ENCODE data around the gene OMP. TPM values are rescaled to one million over a fixed set of nuclear protein-coding genes. Genes with fewer than 3 reads are reported as not detected.

The OMP gene
- polyA plus RNA-seq, 3 donors: not detected

DNA sequence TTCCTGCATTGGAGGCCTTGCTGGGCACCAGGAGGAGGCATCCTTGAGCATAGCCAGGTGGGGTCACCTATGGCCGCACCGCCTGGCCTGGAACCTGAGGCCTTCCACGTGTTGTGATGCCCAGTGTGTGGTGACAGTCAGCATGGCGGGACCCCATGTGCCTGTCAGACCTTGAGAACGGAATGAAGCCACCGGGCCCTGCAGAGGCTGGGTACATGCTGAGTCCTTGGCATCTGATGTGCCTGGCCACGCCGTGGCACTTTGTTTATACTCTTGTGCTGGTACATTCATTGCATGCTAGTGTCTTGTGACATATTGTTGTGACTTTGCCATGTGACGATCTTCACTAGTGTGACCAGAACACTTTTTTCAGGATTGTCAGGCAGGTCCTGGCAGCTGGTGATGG is 16.9 kb downstream of the OMP start:
- Histone ChIP-seq H3K4me1 (ENCODE audit: control insufficient read depth in 1 of 2, insufficient read depth in 2 of 2, low read length in 2 of 2) (no peaks in the 10 kb centered on the region), H2AFZ (ENCODE audit: insufficient read depth, low read depth, low read length, poor library complexity, severe bottlenecking) (no peak overlapping the region), H4K20me1 (ENCODE audit: insufficient read depth, low read length) (no peaks in the 10 kb centered on the region), H3K4me3 (replicated peaks in 1 of 3; ENCODE audit: low read depth in 2 of 3, low read length in 3 of 3) (no peak overlapping the region), H3K9ac (ENCODE audit: insufficient read depth, low read length, poor library complexity, severe bottlenecking) (no peak overlapping the region), H3K36me3 (replicated peaks in 1 of 2; ENCODE audit: control insufficient read depth in 1 of 2, insufficient read depth in 2 of 2, low read length in 2 of 2) (no peaks in the 10 kb centered on the region), H3K9me3 (replicated peaks in 1 of 2; ENCODE audit: control insufficient read depth in 1 of 2, insufficient read depth in 1 of 2, low read length in 2 of 2) (no peaks in the 10 kb centered on the region), H3K79me2 (ENCODE audit: insufficient read depth, low read length) (no peaks in the 10 kb centered on the region), H3K27me3 (ENCODE audit: control insufficient read depth in 2 of 2, insufficient read depth in 2 of 2, low read length in 2 of 2) (no peaks in the 10 kb centered on the region), H3K27ac (ENCODE audit: low read depth in 1 of 2, low read length in 2 of 2) (no peak overlapping the region), H3K4me2 (replicated peaks; ENCODE audit: extremely low read depth, low read length, poor library complexity, severe bottlenecking) (no peak overlapping the region)
- DNase-seq: no peak
- Mint-ChIP-seq H3K9me3 (peaks cover 0 to 3% (median 0%) of the 10 kb centered on the region in 7 donors), H3K4me1 (no peaks in the 10 kb centered on the region), H3K27me3 (ENCODE audit: low read depth in 3 of 3) (peaks cover 0 to 4% (median 3%) of the 10 kb centered on the region in 3 donors), H3K27ac (no peak overlapping the region), H3K36me3 (no peaks in the 10 kb centered on the region), H3K4me3 (no peak overlapping the region)
- 94% methylated on average over 9 of the region's 9 CpGs for WGBS (ENCODE audit: insufficient coverage)
- intact Hi-C loops (cut with micrococcal nuclease): no loop called here
- TF ChIP-seq, protein P1, sequence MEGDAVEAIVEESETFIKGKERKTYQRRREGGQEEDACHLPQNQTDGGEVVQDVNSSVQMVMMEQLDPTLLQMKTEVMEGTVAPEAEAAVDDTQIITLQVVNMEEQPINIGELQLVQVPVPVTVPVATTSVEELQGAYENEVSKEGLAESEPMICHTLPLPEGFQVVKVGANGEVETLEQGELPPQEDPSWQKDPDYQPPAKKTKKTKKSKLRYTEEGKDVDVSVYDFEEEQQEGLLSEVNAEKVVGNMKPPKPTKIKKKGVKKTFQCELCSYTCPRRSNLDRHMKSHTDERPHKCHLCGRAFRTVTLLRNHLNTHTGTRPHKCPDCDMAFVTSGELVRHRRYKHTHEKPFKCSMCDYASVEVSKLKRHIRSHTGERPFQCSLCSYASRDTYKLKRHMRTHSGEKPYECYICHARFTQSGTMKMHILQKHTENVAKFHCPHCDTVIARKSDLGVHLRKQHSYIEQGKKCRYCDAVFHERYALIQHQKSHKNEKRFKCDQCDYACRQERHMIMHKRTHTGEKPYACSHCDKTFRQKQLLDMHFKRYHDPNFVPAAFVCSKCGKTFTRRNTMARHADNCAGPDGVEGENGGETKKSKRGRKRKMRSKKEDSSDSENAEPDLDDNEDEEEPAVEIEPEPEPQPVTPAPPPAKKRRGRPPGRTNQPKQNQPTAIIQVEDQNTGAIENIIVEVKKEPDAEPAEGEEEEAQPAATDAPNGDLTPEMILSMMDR (IDR thresholded peaks at IDR 0.05): no peak

DNA sequence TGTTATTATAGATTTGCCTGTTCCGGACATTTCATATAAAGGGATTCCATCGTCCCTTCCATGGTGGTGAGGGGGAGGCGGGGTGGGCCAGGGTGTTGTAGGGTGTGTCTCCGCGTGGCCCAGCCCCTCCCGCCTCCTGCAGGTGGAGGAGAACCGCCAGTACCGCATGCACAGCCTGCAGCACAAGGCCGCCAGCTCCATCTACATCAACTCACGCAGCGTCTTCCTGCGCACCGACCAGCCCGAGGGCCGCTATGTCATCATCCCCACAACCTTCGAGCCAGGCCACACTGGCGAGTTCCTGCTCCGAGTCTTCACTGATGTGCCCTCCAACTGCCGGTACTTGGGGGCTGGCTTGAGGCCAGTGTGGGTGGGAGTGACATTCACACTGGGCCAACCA is 17.9 kb downstream of the OMP start:
- Mint-ChIP-seq H3K27me3 (ENCODE audit: low read depth in 3 of 3) (peaks cover 0 to 4% (median 3%) of the 10 kb centered on the region in 3 donors), H3K4me3 (no peak overlapping the region), H3K27ac (no peak overlapping the region), H3K9me3 (no peaks in the 10 kb centered on the region), H3K36me3 (no peaks in the 10 kb centered on the region), H3K4me1 (no peaks in the 10 kb centered on the region)
- no peak overlapping the region for H3K27ac ChIP-seq (ENCODE audit: low read depth in 1 of 2, low read length in 2 of 2)
- H3K4me1 ChIP-seq (ENCODE audit: control insufficient read depth in 1 of 2, insufficient read depth in 2 of 2, low read length in 2 of 2): no peaks in the 10 kb centered on the region
- no peak overlapping the region for H3K4me3 ChIP-seq (replicated peaks in 1 of 3; ENCODE audit: low read depth in 2 of 3, low read length in 3 of 3)
- H3K4me2 ChIP-seq (replicated peaks; ENCODE audit: extremely low read depth, low read length, poor library complexity, severe bottlenecking): no peak overlapping the region
- no peaks in the 10 kb centered on the region for H3K27me3 ChIP-seq (ENCODE audit: control insufficient read depth in 2 of 2, insufficient read depth in 2 of 2, low read length in 2 of 2)
- no peaks in the 10 kb centered on the region for H3K9me3 ChIP-seq (replicated peaks in 1 of 2; ENCODE audit: control insufficient read depth in 1 of 2, insufficient read depth in 1 of 2, low read length in 2 of 2)
- no peaks in the 10 kb centered on the region for H3K36me3 ChIP-seq (replicated peaks in 1 of 2; ENCODE audit: control insufficient read depth in 1 of 2, insufficient read depth in 2 of 2, low read length in 2 of 2)
- H3K79me2 ChIP-seq (ENCODE audit: insufficient read depth, low read length): no peaks in the 10 kb centered on the region
- no peaks in the 10 kb centered on the region for H4K20me1 ChIP-seq (ENCODE audit: insufficient read depth, low read length)
- no peak overlapping the region for H2AFZ ChIP-seq (ENCODE audit: insufficient read depth, low read depth, low read length, poor library complexity, severe bottlenecking)
- H3K9ac ChIP-seq (ENCODE audit: insufficient read depth, low read length, poor library complexity, severe bottlenecking): no peak overlapping the region
- intact Hi-C loops (cut with micrococcal nuclease): loop anchor here in 1 of 2 donors (10.0 kb wide), 1 partner anchor 494 kb away; no protein-coding TSS in a partner anchor
- TF ChIP-seq, protein P1 (IDR thresholded peaks at IDR 0.05): no peak
- 94% methylated on average over 10 of the region's 19 CpGs for WGBS (ENCODE audit: insufficient coverage)
- DNase-seq: no peak
